Sigmoid colon (tissue), 4 donors: ENCODE results near the gene SLC9A3.

Source experiments
- EP300 ChIP-seq, 4 donors: sonication (generic); formaldehyde crosslinking; IDR thresholded peaks; one replicate each; pipeline ENCODE4 v1.6.1; 2017; ENCODE audit warnings: antibody characterized with exemption in 4 of 4
- POLR2A ChIP-seq, 2 donors: fragments of 450-650 bp; IDR thresholded peaks; one replicate each; pipeline ENCODE4 v1.6.1; 2016; ENCODE audit warnings: antibody characterized with exemption in 2 of 2, mild to moderate bottlenecking in 2 of 2, moderate library complexity in 2 of 2
- TF ChIP-seq, protein P1 (sequence below), 4 experiments: fragments of 450-650 bp in 3 of 4; fragments of 200-600 bp in 1 of 4; IDR thresholded peaks; one replicate each; pipeline ENCODE4 v1.5.1; 2016 to 2019; ENCODE audit warnings: antibody characterized with exemption in 4 of 4, mild to moderate bottlenecking in 3 of 4, moderate library complexity in 2 of 4

DNA sequence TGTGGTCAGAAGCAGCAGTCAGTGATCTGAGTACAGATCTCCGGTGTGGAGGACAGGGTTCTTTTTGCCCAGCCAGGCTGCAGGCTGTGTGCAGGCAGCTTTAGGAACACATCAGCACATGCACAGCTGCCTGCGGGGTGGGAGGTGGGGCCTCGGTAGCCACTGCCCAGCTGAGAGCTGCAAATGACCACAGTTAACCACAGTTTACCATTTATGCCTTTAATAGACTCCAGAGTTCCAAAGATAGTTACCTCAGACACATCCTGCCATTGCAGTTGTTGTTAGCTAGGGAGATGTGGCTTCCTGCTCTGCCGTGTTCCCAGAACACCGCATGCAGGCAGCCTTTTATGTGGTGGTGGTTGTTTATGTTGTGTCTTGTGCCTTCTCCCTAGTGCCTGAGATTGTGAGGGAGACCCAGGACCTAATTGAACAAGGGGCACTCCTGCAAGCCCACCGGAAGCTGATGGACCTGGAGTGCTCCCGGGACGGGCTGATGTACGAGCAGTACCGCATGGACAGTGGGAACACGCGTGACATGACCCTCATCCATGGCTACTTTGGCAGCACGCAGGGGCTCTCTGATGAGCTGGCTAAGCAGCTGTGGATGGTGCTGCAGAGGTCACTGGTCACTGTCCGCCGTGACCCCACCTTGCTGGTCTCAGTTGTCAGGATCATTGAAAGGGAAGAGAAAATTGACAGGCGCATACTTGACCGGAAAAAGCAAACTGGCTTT, 71.1 kb downstream of the SLC9A3 start:
- no peak for TF ChIP-seq POLR2A (IDR thresholded peaks at IDR 0.05)
- no peak for TF ChIP-seq EP300 (IDR thresholded peaks at IDR 0.05)
- TF ChIP-seq, protein P1, sequence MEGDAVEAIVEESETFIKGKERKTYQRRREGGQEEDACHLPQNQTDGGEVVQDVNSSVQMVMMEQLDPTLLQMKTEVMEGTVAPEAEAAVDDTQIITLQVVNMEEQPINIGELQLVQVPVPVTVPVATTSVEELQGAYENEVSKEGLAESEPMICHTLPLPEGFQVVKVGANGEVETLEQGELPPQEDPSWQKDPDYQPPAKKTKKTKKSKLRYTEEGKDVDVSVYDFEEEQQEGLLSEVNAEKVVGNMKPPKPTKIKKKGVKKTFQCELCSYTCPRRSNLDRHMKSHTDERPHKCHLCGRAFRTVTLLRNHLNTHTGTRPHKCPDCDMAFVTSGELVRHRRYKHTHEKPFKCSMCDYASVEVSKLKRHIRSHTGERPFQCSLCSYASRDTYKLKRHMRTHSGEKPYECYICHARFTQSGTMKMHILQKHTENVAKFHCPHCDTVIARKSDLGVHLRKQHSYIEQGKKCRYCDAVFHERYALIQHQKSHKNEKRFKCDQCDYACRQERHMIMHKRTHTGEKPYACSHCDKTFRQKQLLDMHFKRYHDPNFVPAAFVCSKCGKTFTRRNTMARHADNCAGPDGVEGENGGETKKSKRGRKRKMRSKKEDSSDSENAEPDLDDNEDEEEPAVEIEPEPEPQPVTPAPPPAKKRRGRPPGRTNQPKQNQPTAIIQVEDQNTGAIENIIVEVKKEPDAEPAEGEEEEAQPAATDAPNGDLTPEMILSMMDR (IDR thresholded peaks at IDR 0.05) = no peak
